Endometrial microvascular endothelial cells (primary cell): ENCODE measurements around the gene PACS2. TPM values are rescaled to one million over a fixed set of nuclear protein-coding genes. Genes with fewer than 3 reads are reported as not detected.

ENCODE experiments used
- in situ Hi-C: cut with HindIII; loops from 2 replicates; pipeline ENCODE4 v1.10.0; 2017; ENCODE audit warnings: low sequenced_read_pairs, low pct_unique_long_range_greater_than_20kb; ENCODE audit errors: inconsistent ontology term
- total RNA-seq: library from RNA; depleted of rRNA; stranded (reverse); fragments of >200 nt; gene quantifications from one replicate; pipeline ENCODE4 v1.2.3, GENCODE V29; 2015; ENCODE audit errors: inconsistent ontology term

The PACS2 gene
- total RNA-seq, 1 donor from 2014 or later = 52.4 TPM

DNA sequence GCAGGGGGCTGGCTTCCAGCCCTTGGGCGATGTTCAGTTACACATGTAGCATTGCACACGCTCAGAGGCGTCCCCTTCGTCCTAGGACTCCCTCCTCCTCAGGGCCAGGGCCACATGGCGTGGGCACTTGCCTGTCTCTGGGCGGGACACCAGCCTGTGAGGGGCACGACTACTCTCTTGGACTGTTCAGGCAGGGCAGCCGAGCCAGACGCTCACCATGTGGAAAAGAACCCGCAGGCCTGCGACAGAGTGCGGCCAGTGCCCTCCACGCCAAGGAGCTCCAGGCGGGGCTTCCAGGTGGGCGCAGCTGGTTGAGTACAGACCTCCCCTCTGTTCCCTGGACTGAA lies 126.0 kb downstream of the PACS2 start:
- in situ Hi-C loops = no loop called here

GRCh38 chr14:105440992-105441391 lies 126.4 kb downstream of the PACS2 start:
- in situ Hi-C loops = no loop called here

DNA sequence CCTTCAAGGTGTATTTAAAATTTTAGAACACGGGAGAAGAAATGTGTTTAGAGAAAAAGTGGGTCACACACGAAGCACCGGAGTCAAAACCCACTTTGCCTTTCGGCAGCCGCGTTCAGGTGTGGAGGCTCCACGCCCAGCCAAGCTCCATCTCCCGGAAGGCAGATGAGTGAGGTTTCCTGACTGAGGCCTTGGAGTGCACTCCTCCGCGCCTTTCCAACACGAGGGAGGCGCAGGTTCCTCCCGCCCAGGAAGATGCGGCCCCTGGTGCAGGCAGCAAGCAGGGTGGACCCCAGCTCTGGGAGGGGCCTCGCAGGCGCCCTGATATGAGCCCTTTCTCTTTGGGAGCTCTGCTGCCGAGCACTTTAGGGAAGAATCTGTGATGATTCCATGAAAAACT lies 127.6 kb downstream of the PACS2 start:
- in situ Hi-C loops = no loop called here

GRCh38 chr14:105442834-105443233 lies 128.3 kb downstream of the PACS2 start:
- in situ Hi-C loops = no loop called here

- in situ Hi-C loops = no loop called here
Observed at GRCh38 chr14:105444859-105445258, 130.3 kb downstream of the PACS2 start.

DNA sequence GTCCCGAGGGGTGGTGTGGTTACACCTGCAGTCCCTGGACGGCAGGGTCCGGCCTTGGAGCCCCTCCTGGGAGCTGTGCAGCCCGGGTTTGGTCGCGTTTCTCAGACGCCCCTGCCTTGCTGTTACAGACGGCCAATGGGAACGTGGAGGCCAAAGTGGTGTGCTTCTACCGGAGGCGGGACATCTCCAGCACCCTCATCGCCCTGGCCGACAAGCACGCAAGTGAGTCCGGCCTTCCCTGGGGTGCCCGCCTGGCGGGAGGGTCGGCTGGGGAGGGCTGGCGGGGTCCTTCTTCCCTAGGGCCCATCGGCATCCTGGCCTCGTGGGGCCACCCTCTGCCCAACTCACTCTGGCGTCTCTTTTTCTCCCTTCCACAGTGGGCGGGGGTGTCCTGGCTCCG lies 130.7 kb downstream of the PACS2 start:
- in situ Hi-C loops = no loop called here

DNA sequence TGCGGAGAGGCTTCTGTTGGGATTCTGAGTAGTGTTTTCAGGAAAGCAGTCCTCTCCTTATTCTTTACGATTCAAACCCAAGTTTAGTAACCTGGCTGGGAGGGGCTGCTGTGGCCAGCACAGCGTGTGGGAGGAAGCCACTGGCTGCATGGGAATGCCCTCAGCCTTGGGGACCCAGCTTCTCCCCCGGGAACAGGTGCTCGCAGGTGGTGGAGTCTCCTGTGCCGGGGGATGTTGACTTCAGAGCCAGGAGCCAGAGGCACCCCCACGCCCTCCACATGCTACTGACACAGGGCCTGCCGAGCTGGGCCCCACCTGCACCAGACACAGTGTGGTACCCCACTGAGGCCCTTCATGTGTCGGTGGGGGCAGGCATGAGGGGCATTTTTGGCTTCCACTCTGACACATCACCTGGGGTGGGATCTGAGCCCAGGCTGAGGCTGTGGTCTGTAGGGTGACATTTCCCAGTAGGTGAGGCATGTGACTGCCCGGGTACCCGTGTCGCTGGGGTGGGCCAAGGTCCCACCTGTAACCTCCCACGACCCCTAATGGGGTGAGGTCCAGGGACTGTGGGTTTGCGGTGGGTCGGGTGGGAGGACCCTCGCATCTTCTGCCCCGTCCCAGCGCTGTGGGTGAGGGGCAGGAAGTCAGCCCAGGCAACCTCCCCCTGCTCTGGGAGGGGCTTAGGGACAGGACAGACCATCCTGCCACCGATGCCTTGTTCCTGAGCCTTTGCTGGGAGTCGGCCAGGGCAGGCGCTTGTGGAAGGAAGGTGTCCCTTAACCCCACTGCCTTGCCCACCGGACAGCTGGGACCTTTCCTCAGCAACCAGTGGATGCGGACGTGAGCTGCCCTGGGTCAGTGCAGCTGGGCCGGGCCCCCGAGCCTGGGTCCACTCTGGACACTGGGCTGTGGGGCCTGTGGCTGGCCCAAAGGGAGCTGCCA lies 131.6 kb downstream of the PACS2 start:
- in situ Hi-C loops = no loop called here

DNA sequence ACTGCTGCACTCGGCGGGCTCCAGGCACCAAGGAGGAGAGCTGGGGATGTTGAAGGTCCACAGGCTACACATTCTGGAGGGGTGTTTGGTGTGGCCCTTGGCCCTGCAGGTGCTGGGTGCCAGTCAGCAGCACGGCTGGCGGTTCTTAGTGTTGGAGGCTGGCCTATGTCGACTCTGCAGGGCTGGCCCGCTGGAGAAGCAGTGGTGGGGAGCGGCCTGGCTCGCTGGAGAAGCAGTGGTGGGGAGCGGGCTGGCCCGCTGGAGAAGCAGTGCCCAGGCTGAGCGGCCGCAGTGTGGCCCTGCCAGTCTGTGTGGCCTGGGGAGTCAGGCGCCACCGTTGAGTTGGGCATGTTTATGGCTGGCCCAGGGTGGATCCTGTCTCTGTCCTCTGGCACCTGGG lies 132.4 kb downstream of the PACS2 start:
- in situ Hi-C loops = no loop called here

Other genes starting within 250 kb of the PACS2 start
- gene GPR132, start 249.3 kb upstream of the PACS2 start, total RNA-seq = not detected
- 15.2 TPM for gene JAG2, start 146.0 kb upstream of the PACS2 start, total RNA-seq
- 29.8 TPM for gene NUDT14, start 133.4 kb upstream of the PACS2 start, total RNA-seq
- 101 TPM for gene BTBD6, start 66.2 kb upstream of the PACS2 start, total RNA-seq
- gene BRF1, start 13.7 kb upstream of the PACS2 start, total RNA-seq = 32.7 TPM
- gene TEX22, start 83.8 kb downstream of the PACS2 start, total RNA-seq = not detected
- 54.6 TPM for gene MTA1, start 105.1 kb downstream of the PACS2 start, total RNA-seq
- 262 TPM for gene CRIP2, start 160.1 kb downstream of the PACS2 start, total RNA-seq
- gene CRIP1, start 172.1 kb downstream of the PACS2 start, total RNA-seq = not detected
- 24.6 TPM for gene TEDC1, start 176.5 kb downstream of the PACS2 start, total RNA-seq
- gene TMEM121, start 211.8 kb downstream of the PACS2 start, total RNA-seq = 2.9 TPM